ENCODE measurements around the gene SH2D3A.
"Not testable (repeated sequence)": the region's sequence is repeated elsewhere in the genome, so short reads cannot be mapped to it uniquely, and the experiment has no call there.

The SH2D3A gene

GRCh38 chr19:6754653-6755463 lies 12.4 kb downstream of the SH2D3A start:
- no peak for DNase-seq

GRCh38 chr19:6754136-6754535 lies 13.1 kb downstream of the SH2D3A start:
- DNase-seq, result no peak

GRCh38 chr19:6753178-6754031 lies 13.8 kb downstream of the SH2D3A start:
- peak; percentile 92 for DNase-seq

GRCh38 chr19:6752256-6753177 lies 14.7 kb downstream of the SH2D3A start:
- no peak for DNase-seq

GRCh38 chr19:6751189-6751588 lies 16.0 kb downstream of the SH2D3A start:
- no peak for DNase-seq

- DNase-seq, result no peak
Observed at GRCh38 chr19:6750062-6750461, 17.2 kb downstream of the SH2D3A start.

- DNase-seq, result not testable (repeated sequence)
Observed at GRCh38 chr19:6748543-6748942, 18.7 kb downstream of the SH2D3A start.

- DNase-seq, result no peak
Observed at GRCh38 chr19:6745965-6746364, 21.3 kb downstream of the SH2D3A start.

- DNase-seq, result peak; percentile 93
Observed at GRCh38 chr19:6744381-6745301, 22.6 kb downstream of the SH2D3A start.

- no peak for DNase-seq
Observed at GRCh38 chr19:6743714-6744380, 23.4 kb downstream of the SH2D3A start.

GRCh38 chr19:6743066-6743465 lies 24.2 kb downstream of the SH2D3A start:
- DNase-seq, result no peak

- peak; percentile 46 for DNase-seq
Observed at GRCh38 chr19:6740589-6741343, 26.5 kb downstream of the SH2D3A start.

- no peak for DNase-seq
Observed at GRCh38 chr19:6739883-6740588, 27.2 kb downstream of the SH2D3A start.

GRCh38 chr19:6739390-6739882 lies 27.8 kb downstream of the SH2D3A start, which contains the start of gene TRIP10:
TRIP10 (plus strand) TSS chr19:6739680; CDS start chr19:6739762, 82 bp downstream.
- DNase-seq, result peak; percentile 44

GRCh38 chr19:6738787-6739389 lies 28.3 kb downstream of the SH2D3A start:
- no peak for DNase-seq

- DNase-seq, result peak; percentile 74
Observed at GRCh38 chr19:6737873-6738786, 29.1 kb downstream of the SH2D3A start.

- peak; percentile 100 for DNase-seq
Observed at GRCh38 chr19:6737284-6737872, 29.9 kb downstream of the SH2D3A start, which contains the start of gene GPR108. GPR108 (minus strand) TSS chr19:6737580; CDS start chr19:6737576, 4 bp downstream.
